ENCODE data around the gene CHST3.

DNA sequence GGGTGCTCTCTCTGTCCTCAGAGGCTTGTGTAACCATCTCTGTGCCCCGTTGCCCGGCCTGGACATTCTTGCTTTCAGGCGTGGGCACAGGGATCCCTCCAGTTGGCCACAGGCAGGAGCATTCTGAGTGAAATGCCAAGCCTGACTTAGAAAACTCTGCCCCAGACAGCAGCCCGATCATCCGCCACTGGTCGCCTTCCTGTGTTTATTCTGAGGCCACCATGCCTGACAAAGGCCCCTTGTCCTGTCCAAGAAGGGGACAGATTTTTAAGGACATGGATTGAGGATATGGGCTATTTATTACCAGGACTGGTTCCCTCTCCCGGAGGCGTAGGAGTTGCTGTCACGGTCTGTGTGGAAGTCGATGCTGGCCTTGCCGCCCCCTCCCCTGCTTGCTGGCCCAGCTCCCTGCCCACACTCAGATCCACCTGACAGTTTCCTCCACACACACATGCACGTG, 69.9 kb downstream of the CHST3 start:
- TF ChIP-seq, protein P1, sequence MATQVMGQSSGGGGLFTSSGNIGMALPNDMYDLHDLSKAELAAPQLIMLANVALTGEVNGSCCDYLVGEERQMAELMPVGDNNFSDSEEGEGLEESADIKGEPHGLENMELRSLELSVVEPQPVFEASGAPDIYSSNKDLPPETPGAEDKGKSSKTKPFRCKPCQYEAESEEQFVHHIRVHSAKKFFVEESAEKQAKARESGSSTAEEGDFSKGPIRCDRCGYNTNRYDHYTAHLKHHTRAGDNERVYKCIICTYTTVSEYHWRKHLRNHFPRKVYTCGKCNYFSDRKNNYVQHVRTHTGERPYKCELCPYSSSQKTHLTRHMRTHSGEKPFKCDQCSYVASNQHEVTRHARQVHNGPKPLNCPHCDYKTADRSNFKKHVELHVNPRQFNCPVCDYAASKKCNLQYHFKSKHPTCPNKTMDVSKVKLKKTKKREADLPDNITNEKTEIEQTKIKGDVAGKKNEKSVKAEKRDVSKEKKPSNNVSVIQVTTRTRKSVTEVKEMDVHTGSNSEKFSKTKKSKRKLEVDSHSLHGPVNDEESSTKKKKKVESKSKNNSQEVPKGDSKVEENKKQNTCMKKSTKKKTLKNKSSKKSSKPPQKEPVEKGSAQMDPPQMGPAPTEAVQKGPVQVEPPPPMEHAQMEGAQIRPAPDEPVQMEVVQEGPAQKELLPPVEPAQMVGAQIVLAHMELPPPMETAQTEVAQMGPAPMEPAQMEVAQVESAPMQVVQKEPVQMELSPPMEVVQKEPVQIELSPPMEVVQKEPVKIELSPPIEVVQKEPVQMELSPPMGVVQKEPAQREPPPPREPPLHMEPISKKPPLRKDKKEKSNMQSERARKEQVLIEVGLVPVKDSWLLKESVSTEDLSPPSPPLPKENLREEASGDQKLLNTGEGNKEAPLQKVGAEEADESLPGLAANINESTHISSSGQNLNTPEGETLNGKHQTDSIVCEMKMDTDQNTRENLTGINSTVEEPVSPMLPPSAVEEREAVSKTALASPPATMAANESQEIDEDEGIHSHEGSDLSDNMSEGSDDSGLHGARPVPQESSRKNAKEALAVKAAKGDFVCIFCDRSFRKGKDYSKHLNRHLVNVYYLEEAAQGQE (IDR thresholded peaks at IDR 0.05; ENCODE audit: low read depth) = no peak
- TF ChIP-seq EP300 (IDR thresholded peaks at IDR 0.05; ENCODE audit: borderline replicate concordance) (no peak), TAF1 (IDR thresholded peaks at IDR 0.05; ENCODE audit: low read depth) (no peak), NFIC (IDR thresholded peaks at IDR 0.05) (no peak)
- TF ChIP-seq, protein P2, sequence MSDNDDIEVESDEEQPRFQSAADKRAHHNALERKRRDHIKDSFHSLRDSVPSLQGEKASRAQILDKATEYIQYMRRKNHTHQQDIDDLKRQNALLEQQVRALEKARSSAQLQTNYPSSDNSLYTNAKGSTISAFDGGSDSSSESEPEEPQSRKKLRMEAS (IDR thresholded peaks at IDR 0.05) = no peak
